A204.1 (cell line): ENCODE measurements around the gene KDM6A.
"Not testable (repeated sequence)": the region's sequence is repeated elsewhere in the genome, so short reads cannot be mapped to it uniquely, and the experiment has no call there.

Source experiments
- FAIRE-seq: peaks from 2 replicates; lab custom pipeline; 2012; peaks lifted over from hg19 to GRCh38; lab: Jason Lieb, UNC

The KDM6A gene

DNA sequence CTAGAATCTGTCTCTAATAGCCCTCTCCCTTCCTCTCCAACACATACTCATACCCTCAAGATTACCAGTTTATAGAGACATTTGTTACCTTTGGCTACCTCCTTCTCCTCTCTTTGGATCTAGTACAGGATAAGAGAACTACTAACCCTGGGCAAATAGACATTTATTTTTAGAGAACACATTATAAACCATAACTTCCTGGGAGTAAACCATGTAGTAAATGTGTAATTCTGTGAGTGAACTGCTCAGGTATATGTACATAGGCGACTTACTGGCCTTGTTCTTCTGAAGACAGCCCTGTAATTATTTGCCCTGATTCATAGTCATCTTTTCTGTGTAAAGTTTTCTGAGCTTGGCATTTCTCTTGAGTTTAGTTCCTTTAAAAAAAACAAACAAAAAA, 94.2 kb downstream of the KDM6A start:
- no peak for FAIRE-seq

DNA sequence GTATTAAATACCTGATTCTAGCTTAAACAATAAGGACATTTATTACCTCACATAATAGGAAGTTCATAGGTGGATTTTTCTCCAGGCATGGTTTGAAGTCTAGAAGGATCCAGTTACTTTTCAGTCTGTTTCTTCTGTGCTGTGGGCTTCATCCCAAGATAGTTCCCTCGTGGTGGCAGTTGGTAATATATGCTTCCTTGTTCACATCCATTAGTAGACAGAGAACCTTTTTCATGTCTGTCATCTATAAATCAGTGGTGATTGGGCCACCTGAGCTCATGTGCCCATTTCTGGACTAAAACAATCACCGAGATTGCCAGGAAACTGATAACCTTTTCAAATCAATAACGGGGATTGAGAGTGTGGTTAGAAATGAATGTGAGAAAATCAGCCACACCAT, 97.7 kb downstream of the KDM6A start:
- no peak for FAIRE-seq

DNA sequence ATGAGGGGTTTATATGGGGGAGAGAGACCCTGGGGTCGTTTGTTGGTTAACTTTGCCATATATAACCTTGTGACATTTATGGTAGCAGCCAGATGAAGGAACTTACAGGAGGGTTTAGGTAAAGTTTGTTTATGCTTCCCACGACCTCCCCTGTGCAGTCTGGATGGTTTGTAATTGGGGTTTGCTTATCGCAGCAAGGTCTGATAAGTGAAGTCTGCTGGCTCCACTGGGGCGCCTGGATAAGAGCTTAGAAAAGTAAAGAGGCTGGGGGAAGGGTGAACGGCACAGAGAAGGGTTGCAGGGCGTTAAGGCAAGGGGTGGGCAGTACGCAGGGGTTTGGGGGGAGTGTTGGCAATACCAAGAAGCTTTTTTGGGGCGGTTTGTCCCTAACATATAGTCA, 98.7 kb downstream of the KDM6A start:
- FAIRE-seq, result no peak

DNA sequence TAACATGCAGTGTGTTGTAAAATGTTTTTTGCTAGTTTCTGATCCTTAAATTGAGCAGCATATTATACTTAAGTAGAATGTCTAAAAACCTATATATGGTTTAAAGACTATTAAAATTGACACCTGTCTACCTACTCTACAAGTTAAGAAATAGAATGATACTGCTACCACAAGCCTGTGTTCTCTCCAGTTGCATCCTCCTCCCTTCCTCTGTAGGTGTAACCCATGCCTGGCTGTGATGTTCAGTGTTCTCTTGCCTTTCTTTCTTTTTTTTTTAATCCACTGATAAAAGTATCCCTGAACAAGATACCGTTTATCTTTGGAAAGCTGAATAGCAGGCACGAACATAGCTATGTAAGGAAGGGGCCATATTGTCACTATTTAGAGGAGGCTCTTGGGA, 99.1 kb downstream of the KDM6A start:
- FAIRE-seq, result no peak

DNA sequence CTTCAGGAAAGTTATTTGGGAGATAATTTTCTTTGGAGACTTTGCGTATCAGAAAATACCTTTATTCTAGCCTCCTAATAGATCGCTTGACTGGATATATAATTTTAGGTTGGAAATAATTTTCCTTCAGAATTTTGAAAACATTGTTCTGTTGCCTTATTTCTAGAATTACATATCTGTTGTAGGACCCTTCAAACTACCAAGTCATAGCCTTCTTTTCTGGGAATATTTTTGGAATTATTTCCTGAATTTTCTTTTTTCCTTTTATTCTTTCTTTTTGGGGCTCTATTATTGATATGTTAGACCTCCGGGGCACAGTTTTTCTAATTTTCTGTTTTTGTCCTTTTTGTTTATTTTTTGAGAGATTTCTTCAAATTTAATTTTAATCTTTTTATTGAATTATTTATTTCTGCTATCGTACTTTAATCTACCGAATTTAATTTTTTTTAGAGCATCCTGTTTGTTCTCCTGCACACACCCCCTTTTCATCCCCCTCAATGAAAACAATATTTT, 100.5 kb downstream of the KDM6A start:
- FAIRE-seq, result no peak

DNA sequence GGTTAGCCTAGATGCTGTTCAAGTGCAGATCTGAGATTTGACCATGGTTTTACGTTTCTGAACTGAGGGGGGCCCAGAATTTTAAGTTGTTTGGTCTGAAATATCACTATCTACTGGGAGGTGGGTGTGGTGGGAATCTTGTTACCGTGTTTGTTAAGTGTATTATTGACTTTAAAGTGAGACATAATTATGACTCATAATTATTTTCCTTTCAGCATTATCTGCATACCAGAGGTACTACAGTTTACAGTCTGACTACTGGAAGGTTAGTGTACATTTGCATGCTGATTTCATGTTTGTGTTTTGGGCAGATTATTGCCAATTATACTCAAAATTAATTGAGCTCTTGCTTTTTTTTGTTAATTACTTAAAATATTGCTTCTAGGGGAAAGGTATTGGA, 101.5 kb downstream of the KDM6A start:
- FAIRE-seq, result no peak

DNA sequence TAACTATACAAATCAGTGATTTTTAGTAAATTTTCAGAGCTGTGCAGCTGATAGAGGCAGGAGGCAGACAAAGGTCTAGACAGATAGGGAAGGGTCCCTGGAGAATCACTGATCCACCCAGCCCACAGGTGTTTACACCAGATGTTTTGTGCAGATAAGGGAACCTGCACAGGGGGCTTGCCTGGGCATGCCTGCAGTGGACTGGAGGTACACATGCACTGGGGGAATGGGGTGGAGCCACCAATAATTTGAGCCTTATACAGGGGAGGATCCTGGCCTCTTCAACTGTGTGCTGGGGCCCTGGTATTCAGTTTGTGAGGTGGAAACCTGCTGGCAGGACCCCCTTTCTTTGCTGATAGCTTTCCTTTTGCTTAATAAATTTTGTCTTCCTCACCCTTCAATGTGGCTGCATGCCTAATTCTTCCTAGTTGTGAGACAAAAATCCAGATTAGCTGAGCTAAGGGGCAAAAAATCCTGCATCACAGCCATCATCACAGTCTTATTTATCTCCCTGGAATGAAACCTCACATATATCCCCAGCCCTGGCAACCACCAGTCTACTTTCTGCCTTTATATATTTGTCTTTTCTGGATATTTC, 102.8 kb downstream of the KDM6A start:
- no peak for FAIRE-seq

DNA sequence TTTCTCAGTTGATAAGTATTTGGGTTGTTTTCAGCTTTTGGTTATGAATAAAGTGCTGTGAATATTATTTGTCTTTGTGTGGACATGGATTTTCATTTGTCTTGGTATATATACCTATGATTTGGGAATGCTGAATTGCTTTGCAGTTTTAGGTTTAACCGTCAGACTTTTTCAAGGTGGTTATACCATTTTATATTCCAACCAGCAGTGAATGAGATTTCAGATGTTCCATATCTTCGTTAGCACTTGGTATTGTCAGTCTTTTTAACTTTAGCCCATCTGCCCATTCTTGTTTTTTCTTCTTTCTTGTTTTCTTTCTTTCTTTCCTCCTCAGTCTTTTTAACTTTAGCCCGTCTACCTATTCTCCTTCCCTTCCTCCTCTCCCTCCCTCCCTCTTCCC, 106.0 kb downstream of the KDM6A start:
- no peak for FAIRE-seq

DNA sequence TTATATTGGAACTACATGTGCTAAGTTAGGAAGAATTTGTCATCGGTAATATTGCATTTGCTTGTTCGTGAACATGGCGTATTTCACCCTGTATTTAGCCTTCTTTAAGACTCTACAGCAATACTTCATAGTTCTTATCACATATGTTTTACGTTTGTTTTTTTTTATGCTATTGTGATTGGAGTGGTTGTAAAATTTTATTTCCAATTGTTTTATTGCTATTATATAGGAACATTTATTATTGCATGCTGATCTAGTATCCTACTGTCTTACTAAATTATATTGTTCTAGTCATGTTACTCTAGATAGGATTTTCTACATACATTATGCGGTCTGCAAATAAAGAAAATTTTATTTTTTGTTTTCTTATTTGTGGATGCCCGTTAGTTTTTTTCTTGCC, 107.4 kb downstream of the KDM6A start:
- no peak for FAIRE-seq

DNA sequence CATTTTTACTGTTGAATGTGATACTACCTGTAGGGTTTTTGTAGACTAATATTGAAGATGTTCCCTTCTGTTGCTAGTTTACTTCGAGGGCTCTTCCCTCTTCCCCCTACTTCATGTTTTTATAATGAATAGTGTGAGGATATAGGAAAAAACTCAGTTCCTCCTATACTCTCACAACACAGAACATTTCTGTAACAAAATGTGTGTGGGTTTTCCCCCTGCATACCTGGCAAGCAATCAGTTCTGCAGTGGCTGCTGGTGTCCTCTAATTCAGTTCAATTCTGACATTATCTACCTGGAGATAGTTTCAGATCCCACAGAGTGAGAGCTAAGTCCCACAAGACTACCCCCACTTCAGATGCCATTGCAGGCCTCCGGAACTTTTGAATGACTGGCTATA, 107.9 kb downstream of the KDM6A start:
- FAIRE-seq, result no peak

DNA sequence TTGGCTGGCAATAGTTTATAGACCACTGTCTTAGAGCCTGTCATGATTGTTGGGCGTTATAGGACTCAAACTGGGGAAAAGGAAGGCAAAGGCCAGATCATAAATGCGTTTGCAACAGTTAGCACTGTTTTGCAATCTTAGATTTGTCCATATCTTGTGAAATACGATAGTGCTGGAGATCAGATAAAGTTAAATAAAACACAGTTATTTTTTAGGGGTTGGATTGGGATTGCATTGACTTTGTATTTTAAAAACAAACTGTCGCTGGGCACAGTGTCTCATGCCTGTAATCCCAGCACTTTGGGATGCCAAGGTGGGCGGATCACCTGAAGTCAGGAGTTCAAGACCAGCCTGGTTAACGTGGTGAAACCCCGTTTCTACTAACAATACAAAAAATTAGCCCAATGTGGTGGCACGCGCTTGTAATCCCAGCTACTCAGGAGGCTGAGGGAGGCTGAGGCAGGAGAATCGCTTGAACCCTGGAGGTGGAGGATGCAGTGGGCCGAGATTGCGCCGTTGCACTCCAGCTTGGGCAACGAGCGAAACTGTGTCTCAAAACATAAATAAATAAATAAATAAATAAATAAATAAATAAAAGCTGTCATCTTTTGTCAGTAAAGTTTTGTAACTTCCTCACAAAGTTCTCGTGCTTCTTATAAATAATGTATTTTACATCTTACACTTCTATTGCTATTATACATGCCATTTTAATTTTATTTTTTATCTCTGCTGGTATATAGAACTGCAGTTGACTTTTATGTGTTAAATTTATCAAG, 117.2 kb downstream of the KDM6A start:
- FAIRE-seq, result no peak

DNA sequence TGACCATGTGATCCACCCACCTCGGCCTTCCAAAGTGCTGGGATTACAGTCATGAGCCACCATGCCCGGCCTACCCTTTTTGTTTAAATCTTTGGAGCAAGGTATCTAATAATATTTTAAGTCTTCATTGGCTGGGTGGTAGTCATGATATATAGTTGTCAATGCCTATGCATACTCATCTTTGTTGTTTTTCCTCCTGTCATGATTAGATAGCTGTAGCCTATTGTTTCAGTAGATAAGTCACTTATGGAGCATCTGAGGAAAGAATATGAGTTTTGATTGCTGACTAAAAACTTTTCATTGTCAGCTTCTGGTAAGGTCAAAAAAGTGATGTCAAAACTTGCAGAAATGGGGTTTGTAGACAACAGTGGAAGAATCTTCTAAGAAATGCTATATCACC, 119.8 kb downstream of the KDM6A start:
- FAIRE-seq, result no peak

DNA sequence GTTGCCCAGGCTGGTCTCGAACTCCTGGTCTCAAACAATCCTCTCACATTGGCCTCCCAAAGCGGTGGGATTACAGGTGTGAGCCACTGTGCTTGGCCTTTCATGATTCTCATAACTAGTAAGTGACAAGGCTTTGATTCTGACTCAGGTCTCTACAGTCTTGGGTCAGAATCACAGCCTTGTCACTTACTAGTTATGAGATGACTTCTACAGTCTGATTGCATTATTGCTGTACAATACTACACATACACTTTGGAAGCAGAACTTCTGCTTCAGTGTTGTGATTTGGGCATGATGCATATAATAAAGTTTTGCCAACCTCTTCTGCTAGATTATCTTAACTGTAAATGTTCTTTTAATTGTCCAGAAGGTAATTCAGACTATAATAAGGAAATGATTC, 123.3 kb downstream of the KDM6A start:
- FAIRE-seq, result no peak

DNA sequence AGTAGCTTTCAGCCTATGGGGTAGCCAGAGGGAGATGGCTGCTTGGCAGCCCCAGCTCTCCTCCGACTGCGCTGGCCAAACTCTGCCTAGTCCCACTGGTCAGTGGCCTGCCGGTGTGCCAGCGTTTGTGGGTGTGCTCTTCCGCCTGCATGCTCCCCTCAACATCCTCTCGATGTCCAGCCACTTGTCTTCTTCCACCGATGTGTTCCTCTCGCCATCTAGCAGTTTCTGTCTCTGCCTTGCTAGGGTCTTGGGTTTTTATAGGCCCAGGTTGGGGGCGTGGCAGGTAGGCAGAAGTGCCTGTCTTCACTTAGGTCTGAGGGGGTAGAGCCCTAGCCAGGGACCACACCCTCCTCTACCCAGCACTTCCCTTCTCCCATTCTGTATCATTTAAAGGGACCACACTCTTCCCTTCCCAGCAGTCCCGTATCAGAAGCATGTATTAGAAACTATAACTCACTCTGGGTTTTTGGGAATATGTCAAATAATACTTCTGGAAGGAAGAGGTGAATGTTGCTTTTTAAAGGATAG, 124.4 kb downstream of the KDM6A start:
- no peak for FAIRE-seq

DNA sequence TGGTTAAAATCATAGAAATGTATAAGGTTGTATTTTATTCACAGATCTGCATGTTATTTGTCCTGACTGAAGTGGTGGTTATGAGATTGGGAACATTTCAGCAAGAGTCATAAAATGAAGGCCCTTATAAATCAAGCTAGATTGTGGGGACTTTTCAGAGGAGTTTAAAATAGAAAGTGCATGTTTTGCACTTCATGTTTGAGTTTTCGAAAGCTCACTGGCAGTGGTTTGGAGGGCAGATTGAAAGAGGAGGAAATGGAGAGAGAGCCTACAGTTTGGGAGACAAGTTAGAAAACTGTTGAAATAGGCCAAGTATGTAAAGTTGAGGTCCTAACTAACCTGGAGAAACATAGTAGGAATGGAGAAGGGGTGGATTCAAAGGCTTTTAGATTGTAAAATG, 124.9 kb downstream of the KDM6A start:
- no peak for FAIRE-seq

DNA sequence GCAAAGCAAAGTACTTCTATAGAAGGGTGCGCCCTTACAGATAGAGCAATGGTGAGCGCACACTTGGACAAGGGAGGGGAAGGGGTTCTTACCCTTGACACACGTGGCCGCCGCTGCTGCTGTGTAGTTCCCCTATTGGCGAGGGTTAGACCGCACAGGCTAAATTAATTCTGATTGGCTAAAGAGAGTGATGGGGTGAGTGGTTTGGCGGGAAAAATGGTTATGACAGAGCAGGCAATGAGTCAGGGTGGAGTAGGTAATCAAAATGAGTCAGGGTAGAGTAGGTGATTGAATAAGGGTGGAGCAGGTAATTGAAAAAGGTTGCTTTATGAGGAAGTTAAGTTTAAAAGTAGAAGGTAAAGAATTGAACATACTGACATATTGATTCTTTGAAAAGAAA, 126.2 kb downstream of the KDM6A start:
- not testable (repeated sequence) for FAIRE-seq

DNA sequence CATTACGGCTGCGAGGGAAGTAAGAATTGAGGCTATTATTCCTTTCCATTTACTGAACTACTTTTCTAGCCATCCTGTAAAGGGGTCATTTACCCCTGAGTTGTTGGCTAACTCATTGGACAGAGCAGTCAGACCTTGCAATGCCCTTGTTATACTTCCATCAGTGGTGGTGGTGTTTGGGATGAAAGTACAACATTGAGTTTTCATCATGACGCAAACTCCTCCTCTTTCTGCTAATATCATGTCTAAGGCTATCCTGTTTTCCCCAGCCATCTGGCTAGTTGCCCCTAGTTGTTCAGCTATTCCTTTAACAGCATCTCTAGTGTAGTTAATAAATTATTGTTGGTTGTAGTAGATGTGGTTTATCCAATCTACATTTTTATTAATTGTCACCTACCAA, 126.9 kb downstream of the KDM6A start:
- FAIRE-seq, result not testable (repeated sequence)

DNA sequence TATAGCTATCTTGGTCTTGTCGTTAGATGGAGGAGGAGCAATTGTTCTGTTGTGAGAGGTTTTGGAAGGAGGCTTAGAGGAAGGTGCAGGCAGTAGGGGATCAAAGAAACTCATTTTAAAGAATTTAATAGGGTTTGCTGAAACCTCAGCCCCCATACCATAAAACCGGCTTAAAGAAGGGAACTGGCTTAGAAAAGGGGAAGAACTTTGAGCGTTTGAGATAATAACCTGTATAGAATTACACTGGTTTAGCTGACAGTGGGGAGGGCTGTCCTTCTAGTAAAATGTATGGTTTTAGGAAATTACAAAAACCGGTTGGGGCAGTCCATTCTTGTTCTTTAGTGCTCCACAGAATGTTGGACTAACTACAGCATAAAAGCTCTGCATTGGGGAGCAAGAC, 128.1 kb downstream of the KDM6A start:
- no peak for FAIRE-seq

DNA sequence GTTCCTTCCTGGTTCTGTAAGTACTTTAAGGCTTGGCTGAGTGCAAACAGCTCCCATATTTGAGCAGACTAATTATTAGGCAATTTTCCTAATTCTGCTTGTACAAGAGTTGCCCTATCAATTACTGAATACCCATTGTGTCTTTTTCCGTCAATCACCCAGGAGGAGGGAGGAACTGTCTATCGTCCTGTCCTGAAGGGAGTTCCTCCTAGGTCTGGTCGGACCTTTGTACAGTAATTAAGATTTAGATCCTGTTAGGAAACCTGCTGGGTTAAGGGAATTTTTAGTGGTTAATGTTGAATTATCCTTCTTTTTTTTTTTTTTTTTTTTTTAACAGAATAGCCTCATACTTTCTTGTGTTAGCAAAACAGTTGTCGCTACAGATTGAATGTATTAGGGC, 130.1 kb downstream of the KDM6A start:
- no peak for FAIRE-seq

DNA sequence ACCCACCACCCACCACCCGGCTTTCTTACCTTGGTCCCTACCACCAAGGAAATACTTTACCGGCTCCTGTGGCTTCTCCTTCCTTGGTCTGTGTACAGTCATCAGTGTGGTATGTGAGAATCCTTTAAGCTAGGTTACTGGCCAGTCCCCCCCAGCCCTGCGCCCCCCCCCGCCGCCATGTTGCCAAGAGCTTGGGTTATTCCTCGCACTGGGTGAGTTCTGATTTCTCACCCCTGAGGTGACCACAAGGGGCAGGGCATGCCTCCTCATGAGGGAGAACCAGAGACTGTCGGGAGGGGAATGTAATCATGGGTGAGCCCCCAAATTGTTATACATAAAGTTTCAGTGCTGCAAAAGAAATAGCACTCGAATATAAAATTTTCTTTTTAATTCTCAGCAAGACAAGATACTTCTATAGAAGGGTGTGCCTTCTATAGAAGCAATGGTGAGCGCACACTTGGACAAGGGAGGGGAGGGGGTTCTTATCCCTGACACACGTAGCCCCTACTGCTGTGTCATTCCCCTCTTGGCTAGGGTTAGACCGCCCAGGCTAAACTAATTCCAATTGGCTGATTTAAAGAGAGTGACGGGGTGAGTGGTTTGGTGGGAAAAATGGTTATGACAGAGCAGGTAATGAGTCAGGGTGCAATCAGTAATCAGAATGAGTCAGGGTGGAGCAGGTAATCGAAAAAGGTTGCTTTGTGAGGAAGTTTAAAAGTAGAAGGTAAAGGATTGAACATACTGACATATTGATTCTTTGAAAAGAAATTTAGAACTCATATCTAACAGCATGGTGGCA, 133.2 kb downstream of the KDM6A start:
- no peak for FAIRE-seq

DNA sequence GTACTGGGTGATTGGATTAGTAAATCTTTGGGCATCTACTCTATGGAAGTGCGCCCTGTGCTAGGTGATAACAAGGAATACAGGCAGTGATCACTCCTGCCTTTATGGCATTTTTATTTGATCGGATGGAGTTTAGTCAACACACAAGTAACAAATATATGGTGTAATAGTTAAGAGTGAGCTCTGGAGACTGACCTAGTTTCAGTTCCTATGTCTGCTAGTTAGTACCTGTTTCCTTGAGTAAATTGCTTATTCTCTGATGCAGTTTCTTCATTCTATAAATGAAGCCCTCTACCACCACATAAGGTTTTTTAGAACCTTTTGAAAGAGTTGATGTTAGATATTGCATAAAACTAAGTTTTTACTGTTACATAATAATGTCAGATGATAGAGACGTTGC, 134.6 kb downstream of the KDM6A start:
- FAIRE-seq, result no peak

DNA sequence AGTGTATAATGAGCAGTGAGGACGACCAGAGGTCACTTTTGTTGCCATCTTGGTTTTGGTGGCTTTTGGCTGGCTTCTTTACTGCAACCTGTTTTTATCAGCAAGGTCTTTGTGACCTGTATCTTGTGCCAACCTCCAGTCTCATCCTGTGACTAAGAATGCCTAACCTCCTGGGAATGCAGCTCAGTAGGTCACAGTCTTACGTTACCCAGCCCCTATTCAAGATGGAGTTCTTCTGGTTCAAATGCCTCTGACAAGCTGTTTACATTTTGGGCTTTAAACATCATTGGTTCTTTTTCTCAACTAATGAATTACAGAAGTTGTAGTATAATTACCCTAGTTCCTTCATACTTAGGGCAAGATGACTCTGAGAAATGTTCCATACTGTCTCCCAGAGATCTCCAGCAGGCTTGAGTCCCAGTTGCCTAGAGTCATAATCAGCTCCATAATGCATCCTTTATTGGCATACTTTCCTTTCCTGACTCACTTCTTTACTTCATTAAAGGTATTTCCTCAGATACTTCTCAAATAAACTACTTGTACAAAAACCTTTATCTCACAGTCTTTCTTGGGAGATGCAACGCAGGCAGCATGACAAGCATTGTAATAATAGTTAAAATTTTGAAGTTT, 136.5 kb downstream of the KDM6A start:
- FAIRE-seq, result no peak

DNA sequence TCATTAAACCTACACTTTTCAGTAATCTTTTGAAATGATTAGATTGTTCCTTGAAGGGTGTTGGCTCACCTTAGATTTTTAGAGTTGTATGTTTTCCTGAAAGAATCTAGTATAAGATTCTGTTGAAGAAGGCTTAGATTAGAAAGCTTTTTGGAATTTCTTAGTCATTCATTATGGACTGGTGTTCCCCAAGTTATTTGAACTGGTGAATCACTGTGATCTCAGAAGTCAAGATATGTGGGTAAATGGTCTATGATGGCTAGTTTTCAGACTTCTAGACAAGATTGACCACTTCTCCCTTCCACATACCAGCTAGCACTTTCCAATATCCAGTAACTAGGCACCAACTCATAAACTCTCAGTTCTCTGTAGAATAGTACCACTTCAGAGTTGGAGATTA, 138.1 kb downstream of the KDM6A start:
- no peak for FAIRE-seq
